ENCODE results near the gene BCL2L1. TPM values are rescaled to one million over a fixed set of nuclear protein-coding genes. Genes with fewer than 3 reads are reported as not detected.

The BCL2L1 gene
- total RNA-seq, 1 experiment from 2014 or later: 469 TPM

DNA sequence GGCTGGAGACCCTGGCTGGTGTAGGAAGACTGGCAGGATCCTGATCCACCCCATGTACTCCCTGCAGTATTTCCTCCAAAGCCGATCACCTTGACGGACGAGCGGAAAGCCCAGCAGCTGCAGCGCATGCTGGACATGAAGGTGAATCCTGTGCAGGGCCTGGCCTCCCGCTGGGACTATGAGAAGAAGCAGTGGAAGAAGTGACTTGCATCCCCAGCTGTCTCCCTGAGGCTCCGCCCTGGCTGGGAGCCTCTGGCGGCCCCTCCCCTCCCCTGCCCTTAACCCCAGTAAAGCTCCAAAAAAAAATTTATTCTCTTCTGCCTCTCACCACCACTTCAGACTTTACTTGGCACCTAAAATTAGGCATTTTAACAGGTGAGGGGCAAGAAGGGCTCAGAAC is 78.0 kb downstream of the BCL2L1 start:
- DNase-seq: no peak
- intact Hi-C loops (cut with micrococcal nuclease; ENCODE audit: unreplicated experiment): no loop called here
- Histone ChIP-seq H3K9me3 (no peaks in the 10 kb centered on the region), H3K4me3 (ENCODE audit: low read depth, low read length) (no peak overlapping the region), H3K27me3 (replicated peaks; ENCODE audit: control insufficient read depth, insufficient read depth, low read length) (no peaks in the 10 kb centered on the region), H3K4me1 (no peaks in the 10 kb centered on the region), H3K36me3 (ENCODE audit: control insufficient read depth, insufficient read depth, low read length) (no peaks in the 10 kb centered on the region)
- Mint-ChIP-seq H3K4me3 (ENCODE audit: unreplicated experiment) (no peak overlapping the region), H3K4me1 (ENCODE audit: low read depth, unreplicated experiment) (no peaks in the 10 kb centered on the region), H3K27me3 (ENCODE audit: insufficient read depth, unreplicated experiment) (no peaks in the 10 kb centered on the region), H3K36me3 (ENCODE audit: insufficient read depth, unreplicated experiment) (no peaks in the 10 kb centered on the region), H3K9me3 (ENCODE audit: unreplicated experiment) (no peaks in the 10 kb centered on the region), H3K27ac (ENCODE audit: unreplicated experiment) (no peak overlapping the region)
- no TSS peak for BruUV-seq (replicated peaks)
- CTCF ChIA-PET: interaction anchor here (0.6 to 1.9 kb wide), 5 partner anchors 10 to 226 kb away, joined by 3 to 10 read pairs (median 4); partner anchors contain the start of genes DUSP15 and TTLL9
- TF ChIP-seq, protein P1, sequence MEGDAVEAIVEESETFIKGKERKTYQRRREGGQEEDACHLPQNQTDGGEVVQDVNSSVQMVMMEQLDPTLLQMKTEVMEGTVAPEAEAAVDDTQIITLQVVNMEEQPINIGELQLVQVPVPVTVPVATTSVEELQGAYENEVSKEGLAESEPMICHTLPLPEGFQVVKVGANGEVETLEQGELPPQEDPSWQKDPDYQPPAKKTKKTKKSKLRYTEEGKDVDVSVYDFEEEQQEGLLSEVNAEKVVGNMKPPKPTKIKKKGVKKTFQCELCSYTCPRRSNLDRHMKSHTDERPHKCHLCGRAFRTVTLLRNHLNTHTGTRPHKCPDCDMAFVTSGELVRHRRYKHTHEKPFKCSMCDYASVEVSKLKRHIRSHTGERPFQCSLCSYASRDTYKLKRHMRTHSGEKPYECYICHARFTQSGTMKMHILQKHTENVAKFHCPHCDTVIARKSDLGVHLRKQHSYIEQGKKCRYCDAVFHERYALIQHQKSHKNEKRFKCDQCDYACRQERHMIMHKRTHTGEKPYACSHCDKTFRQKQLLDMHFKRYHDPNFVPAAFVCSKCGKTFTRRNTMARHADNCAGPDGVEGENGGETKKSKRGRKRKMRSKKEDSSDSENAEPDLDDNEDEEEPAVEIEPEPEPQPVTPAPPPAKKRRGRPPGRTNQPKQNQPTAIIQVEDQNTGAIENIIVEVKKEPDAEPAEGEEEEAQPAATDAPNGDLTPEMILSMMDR (IDR thresholded peaks at IDR 0.05; ENCODE audit: insufficient read depth in 1 of 2, low read depth in 1 of 2, low read length in 1 of 2, severe bottlenecking in 1 of 2, unreplicated experiment in 1 of 2): no peak
- POLR2A ChIA-PET: interaction anchor here (1.1 kb wide), 1 partner anchor 79 kb away, joined by 5 read pairs; no protein-coding TSS in a partner anchor

DNA sequence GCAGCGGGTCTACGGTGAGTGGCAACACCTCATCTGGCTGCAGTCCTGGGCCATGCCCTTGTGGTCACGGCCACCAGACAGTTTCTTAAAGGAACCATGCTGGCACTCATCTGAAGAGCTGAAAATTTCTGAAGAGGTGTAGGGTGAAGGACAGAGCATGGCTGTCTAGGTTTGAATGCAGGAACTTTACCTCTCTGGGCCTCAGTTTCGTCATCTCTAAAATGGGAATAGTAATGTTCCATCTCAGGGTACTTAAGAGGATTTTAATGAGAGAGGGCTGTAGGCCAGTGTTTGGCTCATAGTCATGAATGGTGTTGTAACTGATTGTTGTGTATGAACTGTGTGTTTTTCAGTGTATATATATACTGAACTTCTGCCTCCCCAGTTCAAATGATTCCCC is 79.1 kb downstream of the BCL2L1 start:
- Mint-ChIP-seq H3K4me1 (ENCODE audit: low read depth, unreplicated experiment) (no peaks in the 10 kb centered on the region), H3K4me3 (ENCODE audit: unreplicated experiment) (no peak overlapping the region), H3K27ac (ENCODE audit: unreplicated experiment) (no peak overlapping the region), H3K27me3 (ENCODE audit: insufficient read depth, unreplicated experiment) (no peaks in the 10 kb centered on the region), H3K36me3 (ENCODE audit: insufficient read depth, unreplicated experiment) (no peaks in the 10 kb centered on the region), H3K9me3 (ENCODE audit: unreplicated experiment) (no peaks in the 10 kb centered on the region)
- H3K4me3 ChIP-seq (ENCODE audit: low read depth, low read length): no peak overlapping the region
- intact Hi-C loops (cut with micrococcal nuclease; ENCODE audit: unreplicated experiment): no loop called here
- no peaks in the 10 kb centered on the region for H3K9me3 ChIP-seq
- CTCF ChIA-PET: interaction anchor here (0.8 to 1.9 kb wide), 3 partner anchors 18 to 82 kb away, joined by 3 to 10 read pairs (median 4); no protein-coding TSS in a partner anchor
- no peak for DNase-seq
- H3K4me1 ChIP-seq: no peaks in the 10 kb centered on the region
- H3K36me3 ChIP-seq (ENCODE audit: control insufficient read depth, insufficient read depth, low read length): no peaks in the 10 kb centered on the region
- POLR2A ChIA-PET: no interaction called here
- TF ChIP-seq, protein P1 (IDR thresholded peaks at IDR 0.05; ENCODE audit: insufficient read depth in 1 of 2, low read depth in 1 of 2, low read length in 1 of 2, severe bottlenecking in 1 of 2, unreplicated experiment in 1 of 2): no peak
- no peaks in the 10 kb centered on the region for H3K27me3 ChIP-seq (replicated peaks; ENCODE audit: control insufficient read depth, insufficient read depth, low read length)
- no TSS peak for BruUV-seq (replicated peaks)

DNA sequence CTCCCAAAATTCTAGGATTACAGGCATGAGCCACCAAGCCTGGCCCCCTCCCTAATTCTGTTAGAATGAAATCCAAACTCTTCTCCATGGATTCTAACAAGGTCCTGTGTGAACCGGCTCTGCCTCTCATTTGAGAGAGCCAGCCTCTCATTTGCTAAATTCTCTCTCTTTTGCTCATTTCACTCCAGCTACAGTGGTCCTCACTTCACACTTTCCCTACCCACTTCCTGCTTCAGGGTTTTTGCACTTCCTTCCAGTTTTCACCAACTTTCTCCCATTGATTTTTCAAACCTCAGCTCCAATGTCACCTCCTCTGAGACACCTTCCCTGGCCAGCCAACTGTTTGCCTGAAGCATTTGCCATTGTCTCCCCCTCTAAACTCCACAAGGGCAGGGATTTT is 79.8 kb downstream of the BCL2L1 start:
- Mint-ChIP-seq H3K9me3 (ENCODE audit: unreplicated experiment) (no peaks in the 10 kb centered on the region), H3K4me1 (ENCODE audit: low read depth, unreplicated experiment) (no peaks in the 10 kb centered on the region), H3K4me3 (ENCODE audit: unreplicated experiment) (no peak overlapping the region), H3K27me3 (ENCODE audit: insufficient read depth, unreplicated experiment) (no peaks in the 10 kb centered on the region), H3K36me3 (ENCODE audit: insufficient read depth, unreplicated experiment) (no peaks in the 10 kb centered on the region), H3K27ac (ENCODE audit: unreplicated experiment) (no peak overlapping the region)
- no peaks in the 10 kb centered on the region for H3K27me3 ChIP-seq (replicated peaks; ENCODE audit: control insufficient read depth, insufficient read depth, low read length)
- DNase-seq: no peak
- ChIA-PET POLR2A (interaction anchor here (0.6 kb wide), 1 partner anchor 9 kb away, joined by 3 read pairs; no protein-coding TSS in a partner anchor), CTCF (interaction anchor here (0.7 to 0.8 kb wide), 2 partner anchors 9 to 19 kb away, joined by 3 read pairs; no protein-coding TSS in a partner anchor)
- TF ChIP-seq, protein P1 (IDR thresholded peaks at IDR 0.05; ENCODE audit: insufficient read depth in 1 of 2, low read depth in 1 of 2, low read length in 1 of 2, severe bottlenecking in 1 of 2, unreplicated experiment in 1 of 2): no peak
- no TSS peak for BruUV-seq (replicated peaks)
- no peaks in the 10 kb centered on the region for H3K9me3 ChIP-seq
- intact Hi-C loops (cut with micrococcal nuclease; ENCODE audit: unreplicated experiment): no loop called here
- no peak overlapping the region for H3K4me3 ChIP-seq (ENCODE audit: low read depth, low read length)
- H3K4me1 ChIP-seq: no peaks in the 10 kb centered on the region
- H3K36me3 ChIP-seq (ENCODE audit: control insufficient read depth, insufficient read depth, low read length): no peaks in the 10 kb centered on the region

All from Caco-2 (cell line).